UCSD-AML1 (cell line): Measurements from ENCODE around the gene MEIS2.

Experiments
- DNase-seq: peaks from one replicate; lab custom pipeline; 2025; ENCODE audit not compliant: unreplicated experiment; lab: John Stamatoyannopoulos, UW

Gene MEIS2

DNA sequence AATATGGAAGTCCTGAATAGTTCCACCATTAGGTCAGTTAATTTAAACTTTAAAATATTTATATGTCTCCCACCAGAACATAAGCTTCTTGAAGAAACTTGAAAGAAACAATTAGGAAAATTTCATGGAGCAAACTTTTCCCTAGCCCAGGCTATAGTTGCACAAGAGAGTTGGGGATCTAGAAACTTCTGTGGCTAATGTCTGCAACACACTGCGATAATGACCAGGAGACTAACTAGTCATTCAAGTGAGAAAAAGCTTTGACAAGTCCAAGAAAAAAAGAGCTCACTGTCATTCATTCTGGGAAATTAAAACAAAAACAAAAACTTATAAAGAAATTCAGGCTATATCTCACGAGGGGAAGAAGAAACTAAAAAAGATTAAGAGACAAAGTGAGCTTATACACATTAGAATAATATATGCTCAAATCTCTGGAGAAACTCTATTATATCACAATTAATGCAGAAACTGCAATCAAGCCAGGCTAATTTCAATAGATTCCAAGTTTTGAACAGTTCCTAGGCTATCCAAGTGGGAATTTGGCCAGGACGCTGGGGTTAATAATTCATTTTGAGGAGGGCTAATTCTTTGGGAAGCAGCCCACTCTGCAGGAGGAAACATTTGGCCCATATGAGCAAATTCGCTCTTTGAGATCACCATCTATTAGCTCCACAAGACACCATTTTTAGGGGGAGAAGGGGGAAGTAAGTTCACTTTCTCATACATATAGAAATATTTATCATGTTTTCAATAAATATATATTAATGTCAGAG lies 134.6 kb downstream of the MEIS2 start:
- no peak for DNase-seq

- no peak for DNase-seq
Observed at GRCh38 chr15:36964626-36965025, 135.7 kb downstream of the MEIS2 start.

- no peak for DNase-seq
Observed at GRCh38 chr15:36961956-36962355, 138.4 kb downstream of the MEIS2 start.

DNA sequence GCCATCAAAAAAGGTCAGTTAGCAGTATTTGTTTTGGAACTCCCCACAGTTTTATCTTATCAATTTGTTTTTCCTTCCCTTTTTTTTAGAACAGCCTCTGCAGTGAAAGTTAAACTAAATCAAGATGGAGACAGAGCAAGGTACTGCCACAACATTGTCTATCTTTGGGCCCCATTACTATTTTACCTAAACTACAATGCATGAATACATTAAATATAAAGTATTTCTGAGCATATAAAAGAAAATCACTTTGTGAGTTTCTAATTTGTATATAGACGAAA lies 139.5 kb downstream of the MEIS2 start:
- DNase-seq = no peak

DNA sequence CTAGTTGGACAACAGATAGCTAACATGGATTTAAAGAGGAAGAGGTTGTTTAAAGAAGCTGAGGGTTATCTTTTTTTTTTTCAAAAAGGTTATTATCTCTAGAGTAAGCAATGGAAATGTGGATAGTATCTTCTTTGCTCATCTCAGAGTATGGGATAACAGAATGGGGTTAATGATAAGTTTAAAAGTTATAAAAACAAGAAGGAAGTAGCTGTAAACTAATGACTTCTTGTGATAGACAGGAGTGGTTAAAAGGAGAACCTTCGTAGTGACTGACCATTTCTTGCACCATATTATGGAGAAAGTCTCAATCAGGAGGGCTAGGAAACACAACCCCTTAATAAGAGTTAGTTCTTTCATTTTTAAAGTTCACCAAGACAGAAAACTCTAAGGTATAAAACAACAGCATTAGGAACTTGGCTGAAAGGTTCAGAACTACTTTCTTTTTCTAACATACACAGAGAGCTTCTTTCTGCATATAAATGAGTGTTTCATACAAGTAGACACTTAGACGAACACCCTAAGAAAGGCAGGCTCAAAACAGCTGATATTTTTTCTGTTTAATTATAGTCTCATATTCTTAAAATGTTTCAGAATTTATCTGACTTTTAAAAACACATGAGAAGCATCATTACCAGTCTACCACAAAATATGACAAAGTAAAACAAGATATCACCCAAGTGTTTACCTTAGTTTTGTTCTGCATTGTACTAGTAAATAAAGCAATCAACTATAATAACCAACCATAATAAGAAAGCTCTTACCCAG lies 140.0 kb downstream of the MEIS2 start:
- DNase-seq = no peak

DNA sequence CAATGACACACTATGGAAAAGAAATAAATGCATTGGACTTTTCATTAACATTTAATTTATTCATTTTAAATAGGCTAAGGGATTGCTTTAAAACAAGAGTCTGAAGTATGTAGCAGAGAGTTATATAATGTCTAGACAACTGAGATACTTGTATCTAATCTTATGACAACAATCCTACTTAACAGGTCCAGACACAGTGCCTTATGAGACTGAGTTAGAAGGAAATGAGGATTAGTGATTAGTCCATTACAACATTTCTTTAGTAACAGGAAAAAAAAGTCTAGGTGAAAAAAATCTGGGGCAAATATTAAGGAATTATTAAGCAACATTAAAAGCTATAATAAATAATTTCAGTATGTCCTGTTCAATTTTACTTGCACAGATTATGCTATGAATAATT lies 140.6 kb downstream of the MEIS2 start:
- no peak for DNase-seq

DNA sequence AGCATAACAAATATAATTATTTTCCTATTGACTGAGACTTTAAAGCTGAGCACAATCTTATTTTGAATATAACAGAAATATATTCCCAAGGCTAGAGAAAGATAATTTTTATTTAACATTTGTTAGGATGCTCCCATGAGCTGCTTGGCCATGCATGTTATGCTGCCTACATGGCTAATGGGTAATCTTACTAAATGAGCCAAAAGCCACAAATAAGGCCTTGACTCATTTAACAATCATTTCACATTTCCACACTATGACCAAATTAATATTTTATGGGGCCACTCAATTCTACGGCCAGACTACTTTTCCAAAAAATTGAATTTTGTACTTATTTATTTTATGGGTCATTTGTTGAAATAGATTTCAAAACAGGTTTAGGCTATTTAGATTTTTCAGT lies 141.7 kb downstream of the MEIS2 start:
- no peak for DNase-seq

DNA sequence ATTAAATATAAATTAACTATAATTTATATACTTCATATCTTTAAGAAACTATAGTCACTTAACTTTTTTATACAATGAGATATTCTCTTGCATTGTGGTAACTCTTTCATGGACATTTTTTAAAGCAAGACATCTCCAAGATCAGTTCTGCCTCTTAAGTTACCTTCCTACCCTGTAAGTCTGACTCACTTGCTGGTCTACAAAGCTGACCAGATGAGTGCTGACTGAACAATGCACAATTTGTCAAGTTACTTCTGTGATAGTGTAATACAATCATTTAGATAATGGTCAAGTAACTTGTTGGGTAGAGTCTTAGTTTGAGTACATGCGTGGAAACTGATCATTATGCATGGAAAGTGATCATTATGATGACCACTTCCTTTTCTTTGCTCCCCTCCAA lies 145.9 kb downstream of the MEIS2 start:
- no peak for DNase-seq

DNA sequence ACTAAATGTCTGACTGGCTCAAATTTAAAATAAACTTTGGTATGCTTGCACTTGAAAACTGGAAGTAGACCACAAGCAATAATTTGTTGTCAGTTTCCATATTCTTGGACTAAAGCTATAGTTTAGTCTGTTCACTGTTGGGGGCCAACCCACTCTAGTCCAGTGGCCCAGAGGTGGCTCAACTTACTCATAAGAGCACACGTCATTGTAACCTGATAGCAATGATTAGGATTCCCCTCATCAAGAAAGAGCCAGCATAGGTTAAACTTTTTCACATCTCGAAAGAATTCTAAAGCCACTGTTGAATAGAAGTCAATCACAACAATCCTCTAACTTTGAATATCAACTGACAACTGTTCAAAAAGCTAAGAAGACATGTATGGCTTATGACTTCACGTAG lies 147.0 kb downstream of the MEIS2 start:
- DNase-seq = no peak

- DNase-seq = no peak
Observed at GRCh38 chr15:36951731-36952247, 148.6 kb downstream of the MEIS2 start.

DNA sequence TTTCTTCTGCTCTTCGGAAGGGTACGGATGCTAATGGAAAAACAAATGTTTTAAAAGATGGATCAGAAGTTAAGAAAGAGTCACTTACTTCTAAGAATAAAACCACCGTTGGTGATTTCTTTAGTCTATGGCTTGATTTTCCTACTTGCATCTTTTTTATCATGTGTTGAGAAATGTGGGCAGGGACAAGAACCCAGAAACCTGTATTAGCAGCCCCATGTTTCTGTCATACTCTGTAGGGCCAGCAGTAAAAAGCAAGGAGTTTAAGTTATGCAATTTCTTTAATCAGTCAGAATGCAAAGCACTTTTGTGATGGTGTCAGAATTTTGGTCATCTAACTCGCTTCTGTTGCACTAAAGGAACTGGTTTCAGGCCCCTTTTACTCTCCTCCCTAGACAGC lies 150.0 kb downstream of the MEIS2 start:
- DNase-seq = no peak

DNA sequence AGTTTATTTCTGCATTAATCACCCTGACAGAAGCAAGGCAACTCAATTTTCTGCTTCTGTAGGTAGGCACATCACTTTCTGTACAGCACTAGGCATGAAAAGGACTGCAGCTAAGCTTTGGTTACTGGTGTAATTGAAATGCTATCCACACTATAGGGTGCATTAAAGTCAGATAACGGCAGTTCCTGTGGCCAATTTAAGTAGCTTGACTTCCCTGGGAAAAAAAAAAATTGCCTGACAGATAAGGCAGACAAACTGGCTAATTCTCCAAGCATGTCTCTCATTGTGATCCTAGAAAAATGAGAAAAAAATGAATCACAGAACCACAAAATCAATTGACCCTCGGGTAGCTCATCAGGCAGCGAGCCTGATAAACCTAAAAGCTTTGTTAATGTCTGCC lies 151.4 kb downstream of the MEIS2 start:
- DNase-seq = no peak

DNA sequence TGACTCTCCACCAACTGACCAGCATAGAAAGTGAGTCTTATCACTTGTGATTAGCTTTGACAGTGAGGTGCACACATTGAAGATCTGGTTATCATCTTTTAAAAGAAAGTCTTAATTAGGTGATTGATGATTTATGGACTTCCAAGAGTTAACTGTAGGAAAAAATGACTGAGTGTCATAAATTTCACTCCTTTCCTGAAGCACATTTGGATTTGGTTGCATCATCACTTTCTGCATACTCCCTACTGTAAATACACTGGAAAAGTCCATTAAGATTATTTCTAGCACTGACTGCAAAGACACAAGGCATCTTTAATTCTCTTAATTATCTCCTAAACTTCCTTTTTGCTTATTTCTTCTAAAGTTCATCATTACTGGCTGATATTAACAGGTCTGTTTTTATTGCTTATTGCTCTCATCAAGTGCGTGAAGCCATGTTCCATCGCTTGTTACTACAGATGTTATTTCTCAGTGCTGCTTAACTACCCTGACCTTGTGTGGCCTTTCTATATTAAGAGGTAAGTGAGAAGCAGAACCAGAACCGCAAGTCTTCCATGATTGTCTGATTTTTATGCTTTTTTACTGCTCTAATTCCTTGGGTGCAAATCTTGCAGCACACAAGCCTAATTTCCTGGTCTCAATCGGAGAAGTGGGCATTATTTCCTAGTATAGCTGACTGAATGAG lies 153.2 kb downstream of the MEIS2 start:
- no peak for DNase-seq

GRCh38 chr15:36944442-36944841 lies 155.9 kb downstream of the MEIS2 start:
- no peak for DNase-seq

GRCh38 chr15:36943508-36944361 lies 156.6 kb downstream of the MEIS2 start:
- no peak for DNase-seq

GRCh38 chr15:36942248-36942827 lies 158.0 kb downstream of the MEIS2 start:
- no peak for DNase-seq

- DNase-seq = no peak
Observed at GRCh38 chr15:36941798-36942197, 158.6 kb downstream of the MEIS2 start.

DNA sequence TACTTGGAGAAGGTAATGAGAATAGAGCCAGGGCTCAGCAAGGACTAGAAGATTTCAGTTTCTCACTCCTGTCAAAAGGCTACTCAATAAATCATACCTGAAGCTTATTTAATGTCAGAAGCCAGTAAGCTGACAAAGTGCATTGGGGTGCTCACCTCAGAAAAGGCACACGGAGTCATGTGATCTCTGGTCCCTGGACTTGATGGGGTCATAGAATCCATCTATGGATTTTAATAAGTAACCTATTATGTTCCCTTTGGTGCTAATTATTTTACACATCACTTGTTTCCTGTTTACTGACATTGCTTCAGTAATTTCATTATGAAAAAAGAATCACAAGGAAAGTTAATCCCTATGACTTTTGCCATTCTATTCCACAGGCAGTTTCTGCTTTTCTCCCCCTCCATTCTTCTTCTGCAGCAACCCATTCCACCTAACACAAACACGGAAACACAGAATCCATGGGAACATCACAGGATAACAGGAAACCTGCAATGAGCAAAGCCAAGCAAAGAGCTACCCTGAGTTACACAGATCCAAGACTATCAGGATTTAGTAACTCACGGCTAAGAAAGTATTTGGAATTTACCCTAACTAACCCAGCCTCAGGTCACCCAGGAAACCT lies 159.6 kb downstream of the MEIS2 start:
- DNase-seq = no peak

DNA sequence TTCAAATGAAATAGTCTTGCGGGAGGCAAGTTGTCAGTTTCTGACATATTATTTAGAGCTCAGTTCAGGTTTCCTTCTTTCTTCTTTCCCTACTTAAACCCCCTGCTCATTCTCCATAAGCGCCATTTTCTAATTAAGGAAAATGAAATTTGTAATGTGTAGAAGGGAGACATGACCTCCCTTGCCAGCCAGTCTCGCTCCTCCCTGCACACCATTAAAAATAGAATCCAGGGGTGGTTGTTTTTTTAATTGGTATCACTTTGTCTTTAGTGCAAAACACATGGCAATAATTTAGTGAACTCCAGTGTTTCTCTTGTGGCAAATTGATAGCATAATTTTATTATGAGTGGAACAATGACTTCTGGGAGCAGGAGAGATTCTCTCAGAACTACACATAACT lies 160.1 kb downstream of the MEIS2 start:
- no peak for DNase-seq

GRCh38 chr15:36938764-36939163 lies 161.6 kb downstream of the MEIS2 start:
- DNase-seq = no peak
